ENCODE results near the gene KCNJ18.
"Not testable (repeated sequence)": the region's sequence is repeated elsewhere in the genome, so short reads cannot be mapped to it uniquely, and the experiment has no call there.

Gene KCNJ18

DNA sequence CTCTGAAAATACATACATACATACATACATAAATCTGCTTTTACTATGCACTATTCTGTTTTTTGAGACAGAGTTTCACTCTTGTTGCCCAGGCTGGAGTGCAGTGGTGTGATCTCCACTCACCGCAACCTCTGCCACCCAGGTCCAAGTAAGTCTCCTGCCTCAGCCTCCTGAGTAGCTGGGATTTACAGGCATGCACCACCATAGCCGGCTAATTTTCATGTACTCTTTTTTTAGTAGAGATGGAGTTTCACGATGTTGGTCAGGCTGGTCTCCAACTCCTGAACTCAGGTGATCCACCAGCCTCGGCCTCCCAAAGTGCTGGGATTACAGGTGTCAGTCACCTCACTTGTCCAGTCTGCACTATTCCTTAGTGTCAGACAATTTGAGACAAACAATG, 20.5 kb upstream of the KCNJ18 start:
- not testable (repeated sequence) for DNase-seq

DNA sequence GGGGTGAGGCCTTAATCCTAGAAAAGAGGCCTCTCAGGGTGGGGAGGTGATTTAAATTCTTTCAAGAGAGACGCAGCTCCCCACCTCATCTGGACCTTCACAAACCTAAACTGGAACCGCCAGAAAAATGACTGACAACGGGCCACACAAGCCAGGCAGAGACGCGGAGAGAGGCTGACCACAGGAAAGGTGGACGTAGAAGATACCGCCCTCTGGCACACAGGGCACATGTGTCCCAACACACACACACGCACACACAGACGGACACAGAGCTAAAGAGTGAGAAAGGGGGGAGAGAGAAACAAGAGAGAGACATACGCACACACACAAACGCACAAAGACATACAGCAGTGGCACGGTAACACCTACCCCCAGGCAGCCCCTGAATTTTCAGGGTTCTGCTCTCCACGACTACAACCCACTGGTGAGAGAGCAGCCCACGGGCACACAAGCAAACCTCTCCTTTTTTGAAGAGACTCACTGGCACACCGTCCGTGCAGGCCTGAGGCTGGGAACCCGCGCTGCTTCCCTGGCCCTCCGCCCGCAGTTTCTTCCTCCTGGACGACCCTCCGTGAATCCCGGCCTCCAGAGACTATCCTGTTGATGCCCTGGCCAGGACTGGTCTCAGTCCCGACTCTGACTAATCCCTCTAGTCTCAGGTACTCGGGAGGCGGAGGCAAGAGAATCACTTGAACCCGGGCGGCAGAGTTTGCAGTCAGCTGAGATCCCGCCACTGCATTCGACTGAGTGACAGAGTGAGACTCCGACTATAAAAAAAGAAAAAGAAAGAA, 18.7 kb upstream of the KCNJ18 start:
- not testable (repeated sequence) for DNase-seq

DNA sequence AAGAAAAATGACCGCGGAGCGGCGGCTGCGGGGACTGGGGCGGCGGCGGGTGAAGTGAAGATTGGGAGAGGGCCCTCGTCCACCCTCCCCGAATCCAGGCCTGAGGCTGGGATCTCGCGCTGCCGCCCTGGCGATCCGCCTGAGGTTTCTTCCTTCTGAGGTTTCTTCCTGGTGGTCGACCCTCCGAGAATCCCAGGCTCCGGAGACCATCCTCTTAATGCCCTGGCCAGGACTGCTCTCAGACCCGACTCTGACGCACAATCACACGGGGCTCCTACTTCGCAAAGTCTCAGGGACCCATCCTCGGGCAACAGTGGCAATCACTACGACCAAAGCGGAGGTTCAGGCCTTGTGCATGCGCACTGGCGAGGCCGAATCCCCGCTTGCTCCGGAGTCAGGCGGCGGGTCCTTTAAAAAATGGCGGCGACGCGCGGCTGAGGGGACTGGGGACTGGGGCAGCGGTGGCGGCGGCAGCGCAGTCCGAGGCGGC, 18.0 kb upstream of the KCNJ18 start:
- no peak for DNase-seq

DNA sequence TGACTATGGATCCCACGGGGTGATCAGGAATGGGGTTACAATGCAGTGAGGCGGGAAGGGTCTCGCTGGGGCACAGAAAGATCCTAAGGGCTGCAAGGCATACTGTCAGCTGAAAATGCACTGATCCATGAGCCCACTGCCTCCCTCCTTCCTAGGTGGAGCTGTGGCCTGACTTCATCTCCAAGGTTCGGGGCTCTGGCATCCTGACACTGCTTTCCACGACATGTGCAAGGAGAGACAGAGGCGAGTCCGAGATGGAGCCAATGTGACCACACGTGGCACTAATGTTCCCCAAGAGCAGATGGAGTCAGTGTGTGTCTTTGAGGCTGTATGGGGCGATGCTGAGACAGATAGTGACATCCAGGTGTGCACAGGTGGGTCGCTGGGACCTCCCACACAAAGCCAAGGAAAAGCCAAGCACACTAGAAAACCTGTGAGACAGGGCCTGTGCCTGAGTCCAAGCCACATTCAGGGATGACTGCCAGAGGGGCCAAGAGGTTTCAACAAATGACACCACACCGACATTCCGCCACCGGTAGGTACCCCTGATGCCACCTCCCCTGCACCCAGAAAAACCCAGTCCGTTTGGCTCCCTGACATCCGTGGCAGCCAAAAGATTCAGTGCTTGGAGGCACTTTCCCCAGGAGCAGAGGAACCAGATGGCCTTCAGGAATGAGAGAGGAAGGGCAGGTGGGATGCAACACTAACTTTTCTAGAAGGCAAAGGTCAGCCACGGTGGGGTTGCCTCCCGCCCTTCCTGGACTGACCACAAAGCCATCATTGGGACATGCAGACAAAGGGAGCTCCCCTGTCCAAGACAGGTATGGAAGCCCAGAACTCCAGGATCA, 17.2 kb upstream of the KCNJ18 start:
- not testable (repeated sequence) for DNase-seq

DNA sequence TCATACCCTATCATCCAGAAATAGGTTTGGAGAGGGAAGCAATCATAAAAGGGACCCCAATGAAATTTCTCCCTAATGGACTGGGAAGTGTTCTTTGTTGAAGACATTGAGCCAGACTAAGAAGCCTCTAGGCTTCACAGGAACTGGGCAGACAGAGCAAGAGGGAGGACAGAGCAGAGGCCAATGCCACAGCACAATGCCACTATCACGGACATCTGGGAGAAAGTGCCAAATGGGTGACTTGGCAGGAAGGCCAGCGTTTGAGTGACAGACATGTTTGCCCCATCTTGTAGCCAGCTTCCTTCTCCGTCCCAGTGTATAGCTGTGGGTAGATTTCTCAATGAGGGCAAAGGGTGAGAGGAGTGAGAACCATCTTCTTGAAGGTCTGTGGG, 16.6 kb upstream of the KCNJ18 start:
- not testable (repeated sequence) for DNase-seq

DNA sequence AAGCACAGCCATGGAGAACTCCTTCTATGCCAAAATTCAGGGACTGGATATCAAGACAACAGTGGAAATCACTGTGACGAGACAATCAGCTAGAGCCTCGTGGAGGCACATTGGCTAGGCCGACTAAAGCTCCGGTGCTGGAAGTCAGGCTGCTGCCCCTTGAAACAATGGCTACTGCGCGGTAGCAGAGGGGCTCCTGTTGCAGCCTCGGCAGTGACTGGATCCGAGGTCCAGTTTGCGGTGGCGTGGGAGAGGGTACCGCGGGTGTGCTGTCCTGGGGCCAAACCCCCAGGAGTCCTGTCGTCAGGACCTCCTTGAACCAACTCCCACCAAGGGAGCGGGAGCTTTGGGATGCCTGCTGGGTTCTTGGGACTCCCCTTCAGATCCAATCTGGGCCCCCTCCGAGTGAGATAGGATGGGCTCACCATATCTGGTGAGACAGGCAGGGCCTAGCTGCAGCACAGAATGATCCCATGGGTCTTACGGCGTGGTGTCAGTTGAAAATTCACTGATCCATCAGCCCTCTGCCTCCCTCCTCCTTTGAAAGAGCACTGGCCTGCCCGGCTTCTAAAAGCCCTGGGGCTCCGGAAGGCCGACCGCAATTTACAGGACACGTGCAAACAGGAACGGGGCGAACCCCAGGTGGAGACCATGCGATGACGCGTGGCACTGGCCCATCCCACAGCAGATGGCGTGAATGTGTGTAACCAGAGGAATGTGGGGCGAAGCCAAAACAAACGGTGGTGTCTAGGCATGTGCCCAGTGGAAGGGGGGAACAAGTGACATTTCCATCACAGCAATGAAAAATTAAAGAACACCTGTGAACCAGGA, 15.8 kb upstream of the KCNJ18 start:
- DNase-seq: no peak

DNA sequence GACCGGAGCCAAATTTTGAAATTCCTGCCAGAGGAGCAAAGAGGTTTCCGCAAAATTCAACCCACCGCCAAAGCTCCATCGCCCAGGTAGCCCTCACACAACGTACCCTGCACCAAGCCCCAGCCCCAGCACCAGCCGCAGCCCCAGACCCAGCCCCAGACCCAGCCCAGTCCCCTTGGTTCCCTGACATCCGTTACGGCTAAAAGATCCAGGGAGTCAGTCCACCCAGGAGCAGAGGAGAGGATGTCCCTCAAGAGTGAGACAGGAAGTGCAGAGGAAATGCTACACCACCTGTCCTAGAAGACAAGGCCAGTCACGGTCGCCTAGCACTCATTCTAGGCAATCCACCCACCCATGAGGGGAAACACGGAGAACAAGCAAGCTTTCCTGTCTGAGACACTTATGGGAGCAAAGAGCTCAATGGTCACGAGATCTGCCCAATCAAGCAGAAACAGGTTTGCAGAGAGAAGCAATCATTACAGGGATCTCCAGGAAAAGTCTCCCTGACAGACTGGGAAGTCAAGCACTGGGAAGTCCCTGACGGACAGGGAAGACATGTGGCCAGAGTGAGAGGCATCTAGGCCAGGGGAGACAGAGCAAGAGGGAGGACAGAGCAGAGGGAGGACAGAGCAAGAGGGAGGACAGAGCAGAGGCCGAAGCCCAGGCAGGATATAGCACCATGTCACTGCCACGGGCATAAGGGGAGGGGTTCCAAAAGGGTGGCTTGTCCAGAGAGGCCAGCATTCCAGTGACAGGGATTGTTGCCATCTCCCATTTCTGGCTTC, 15.0 kb upstream of the KCNJ18 start:
- no peak for DNase-seq

DNA sequence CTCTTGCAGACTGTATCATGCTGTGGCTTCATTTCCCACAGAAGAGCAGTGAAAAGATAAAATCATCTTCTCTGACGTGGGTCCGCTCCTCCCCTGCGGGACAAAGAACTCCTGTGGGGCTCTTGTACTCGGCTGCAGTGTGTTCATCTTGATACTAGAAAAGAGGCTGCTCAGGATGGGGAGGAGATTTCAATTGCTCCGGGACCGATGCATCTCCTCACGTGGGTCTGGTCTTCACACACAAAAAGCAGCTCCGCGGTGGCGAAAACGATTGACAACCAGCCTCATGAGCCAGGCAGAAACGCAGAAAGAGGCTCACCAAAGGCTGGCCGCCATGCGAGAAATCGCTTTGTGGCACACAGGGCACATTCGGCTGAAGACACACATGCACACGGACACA, 14.4 kb upstream of the KCNJ18 start:
- DNase-seq: no peak

DNA sequence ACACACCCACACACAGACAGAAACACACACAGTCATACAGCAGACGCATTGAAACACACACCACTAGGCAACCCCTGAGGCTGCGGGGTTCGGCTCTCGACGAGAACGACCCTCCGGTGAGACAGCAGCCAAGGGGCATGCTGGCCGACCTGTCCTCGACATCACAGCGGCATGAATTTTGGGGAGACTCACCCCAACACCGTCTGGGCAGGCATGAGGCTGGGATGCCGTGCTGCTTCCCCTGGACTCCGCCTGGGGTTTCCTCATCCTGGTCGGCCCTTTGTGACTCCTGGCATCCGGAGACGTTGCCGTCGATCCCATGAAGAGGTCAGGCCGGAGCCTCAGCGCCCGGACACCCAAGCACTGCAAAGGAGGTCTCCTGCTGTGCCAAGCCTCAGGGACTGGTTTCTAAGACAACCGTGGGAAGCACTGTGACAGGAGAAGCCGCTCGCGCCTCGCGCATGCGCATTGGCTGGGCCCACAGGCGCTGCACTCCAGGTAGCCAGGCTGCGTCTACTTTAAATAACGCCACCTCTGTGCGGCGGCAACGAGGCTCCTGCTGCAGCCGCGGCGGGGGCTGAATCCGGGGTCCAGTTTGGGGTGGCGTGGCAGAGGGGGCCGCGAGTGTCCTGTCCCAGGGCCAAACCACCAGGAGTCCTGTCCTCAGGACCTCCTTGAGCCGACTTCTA, 13.8 kb upstream of the KCNJ18 start:
- peak; percentile 15 for DNase-seq

DNA sequence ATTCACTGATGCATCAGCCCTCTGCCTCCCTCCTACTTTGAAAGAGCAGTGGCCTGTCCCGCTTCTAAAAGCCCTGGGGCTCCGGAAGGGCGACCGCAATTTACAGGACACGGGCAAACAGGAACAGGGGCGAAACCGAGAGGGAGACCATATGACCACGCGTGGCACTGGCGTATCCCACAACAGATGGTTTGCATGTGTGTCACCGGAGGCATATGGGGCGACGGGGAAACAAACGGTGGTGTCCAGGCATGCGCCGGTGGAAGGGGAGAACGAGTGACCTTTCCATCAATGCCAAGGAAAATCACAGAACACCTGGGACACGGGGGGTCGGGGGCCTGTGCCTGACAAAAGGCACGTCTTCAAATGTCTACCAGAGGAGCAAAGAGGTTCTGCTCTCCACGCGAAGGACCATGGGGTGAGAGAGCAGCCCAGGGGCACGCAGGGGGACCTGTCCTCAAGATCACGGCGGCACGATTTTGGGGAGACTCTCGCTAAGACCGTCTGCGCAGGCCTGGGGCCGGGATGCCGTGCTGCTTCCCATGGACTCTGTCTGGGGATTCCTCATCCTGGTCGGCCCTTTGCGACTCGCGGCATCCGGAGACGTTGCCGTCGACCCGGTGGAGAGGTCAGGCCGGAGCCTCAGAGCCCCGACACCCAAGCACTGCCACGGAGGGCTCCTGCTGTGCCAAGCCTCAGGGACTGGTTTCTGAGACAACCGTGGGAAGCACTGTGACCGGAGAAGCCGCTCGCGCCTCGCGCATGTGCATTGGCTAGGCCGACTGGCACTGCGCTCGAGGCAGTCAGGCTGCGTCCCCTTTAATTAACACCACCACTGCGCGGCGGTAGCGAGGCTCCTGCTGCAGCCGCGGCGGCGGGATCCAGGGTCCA, 12.8 kb upstream of the KCNJ18 start:
- no peak for DNase-seq

DNA sequence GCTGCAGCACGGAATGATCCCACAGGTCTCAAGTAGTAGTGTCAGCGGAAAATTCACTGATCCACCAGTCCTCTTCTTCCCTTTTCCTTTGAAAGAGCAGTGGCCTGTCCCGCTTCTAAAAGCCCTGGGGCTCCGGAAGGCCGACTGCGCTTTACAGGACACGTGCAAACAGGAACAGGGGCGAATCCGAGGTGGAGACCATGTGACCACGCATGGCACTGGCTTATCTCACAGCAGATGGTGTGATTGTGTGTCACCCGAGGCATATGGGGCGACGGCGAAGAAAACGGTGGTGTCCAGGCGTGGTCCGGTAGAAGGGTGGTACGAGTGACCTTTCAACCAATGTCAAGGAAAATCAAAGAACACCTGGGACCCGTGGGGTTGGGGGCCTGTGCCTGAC, 12.0 kb upstream of the KCNJ18 start:
- DNase-seq: no peak

DNA sequence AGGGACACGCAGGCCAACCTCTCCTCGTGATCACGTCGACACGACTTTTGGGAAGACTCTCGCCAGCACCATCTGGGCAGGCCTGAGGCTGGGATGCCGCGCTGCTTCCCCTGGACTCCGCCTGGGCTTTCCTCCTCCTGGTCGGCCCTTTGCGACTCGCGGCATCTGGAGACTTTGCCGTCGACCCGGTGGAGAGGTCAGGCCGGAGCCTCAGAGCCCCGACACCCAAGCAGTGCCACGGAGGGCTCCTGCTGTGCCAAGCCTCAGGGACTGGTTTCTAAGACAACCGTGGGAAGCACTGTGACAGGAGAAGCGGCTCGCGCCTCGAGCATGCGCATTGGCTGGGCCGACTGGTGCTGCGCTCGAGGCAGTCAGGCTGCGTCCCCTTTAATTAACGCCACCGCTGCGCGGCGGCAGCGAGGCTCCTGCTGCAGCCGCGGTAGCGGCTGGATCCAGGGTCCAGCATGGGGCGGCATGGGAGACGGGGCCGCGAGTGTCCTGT, 11.4 kb upstream of the KCNJ18 start:
- not testable (repeated sequence) for DNase-seq

DNA sequence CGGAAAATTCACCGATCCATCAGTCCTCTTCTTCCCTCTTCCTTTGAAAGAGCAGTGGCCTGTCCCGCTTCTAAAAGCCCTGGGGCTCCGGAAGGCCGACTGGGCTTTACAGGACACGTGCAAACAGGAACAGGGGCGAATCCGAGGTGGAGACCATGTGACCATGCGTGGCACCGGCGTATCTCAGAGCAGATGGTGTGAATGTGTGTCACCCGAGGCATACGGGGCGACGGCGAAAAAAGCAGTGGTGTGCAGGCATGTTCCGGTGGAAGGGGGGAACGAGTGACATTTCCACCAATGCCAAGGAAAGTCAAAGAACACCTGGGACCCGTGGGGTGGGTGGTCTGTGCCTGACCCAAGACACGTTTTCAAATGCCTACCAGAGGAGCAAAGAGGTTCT, 10.7 kb upstream of the KCNJ18 start:
- not testable (repeated sequence) for DNase-seq

DNA sequence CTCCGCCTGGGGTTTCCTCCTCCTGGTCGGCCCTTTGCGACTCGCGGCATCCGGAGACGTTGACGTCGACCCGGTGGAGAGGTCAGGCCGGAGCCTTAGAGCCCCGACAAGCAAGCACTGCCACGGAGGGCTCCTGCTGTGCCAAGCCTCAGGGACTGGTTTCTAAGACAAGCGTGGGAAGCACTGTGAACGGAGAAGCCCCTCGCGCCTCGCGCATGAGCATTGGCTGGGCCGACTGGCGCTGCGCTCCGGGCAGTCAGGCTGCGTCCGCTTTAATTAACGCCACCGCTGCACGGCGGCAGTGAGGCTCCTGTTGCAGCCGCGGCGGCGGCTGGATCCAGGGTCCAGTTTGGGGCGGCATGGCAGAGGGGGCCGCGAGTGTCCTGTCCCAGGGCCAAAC, 10.2 kb upstream of the KCNJ18 start:
- DNase-seq: not testable (repeated sequence)

DNA sequence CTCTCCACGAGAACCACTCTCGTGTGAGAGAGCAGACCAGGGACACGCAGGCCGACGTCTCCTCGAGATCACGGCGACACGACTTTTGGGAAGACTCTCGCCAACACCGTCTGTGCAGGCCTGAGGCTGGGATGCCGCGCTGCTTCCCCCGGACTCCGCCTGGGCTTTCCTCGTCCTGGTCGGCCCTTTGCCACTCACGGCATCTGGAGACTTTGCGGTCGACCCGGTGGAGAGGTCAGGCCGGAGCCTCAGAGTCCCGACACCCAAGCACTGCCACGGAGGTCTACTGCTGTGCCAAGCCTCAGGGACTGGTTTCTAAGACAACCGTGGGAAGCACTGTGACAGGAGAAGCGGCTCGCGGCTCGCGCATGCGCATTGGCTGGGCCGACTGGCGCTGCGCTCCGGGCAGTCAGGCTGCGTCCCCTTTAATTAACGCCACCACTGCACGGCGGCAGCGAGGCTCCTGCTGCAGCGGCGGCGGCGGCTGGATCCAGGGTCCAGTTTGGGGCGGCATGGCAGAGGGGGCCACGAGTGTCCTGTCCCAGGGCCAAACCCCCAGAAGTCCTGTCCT, 9.1 kb upstream of the KCNJ18 start:
- not testable (repeated sequence) for DNase-seq

DNA sequence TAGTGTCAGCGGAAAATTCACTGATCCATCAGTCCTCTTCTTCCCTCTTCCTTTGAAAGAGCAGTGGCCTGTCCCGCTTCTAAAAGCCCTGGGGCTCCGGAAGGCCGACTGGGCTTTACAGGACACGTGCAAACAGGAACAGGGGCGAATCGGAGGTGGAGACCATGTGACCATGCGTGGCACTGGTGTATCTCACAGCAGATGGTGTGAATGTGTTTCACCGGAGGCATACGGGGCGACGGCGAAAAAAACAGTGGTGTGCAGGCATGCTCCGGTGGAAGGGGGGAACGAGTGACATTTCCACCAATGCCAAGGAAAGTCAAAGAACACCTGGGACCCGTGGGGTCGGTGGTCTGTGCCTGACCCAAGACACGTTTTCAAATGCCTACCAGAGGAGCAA, 8.4 kb upstream of the KCNJ18 start:
- not testable (repeated sequence) for DNase-seq

DNA sequence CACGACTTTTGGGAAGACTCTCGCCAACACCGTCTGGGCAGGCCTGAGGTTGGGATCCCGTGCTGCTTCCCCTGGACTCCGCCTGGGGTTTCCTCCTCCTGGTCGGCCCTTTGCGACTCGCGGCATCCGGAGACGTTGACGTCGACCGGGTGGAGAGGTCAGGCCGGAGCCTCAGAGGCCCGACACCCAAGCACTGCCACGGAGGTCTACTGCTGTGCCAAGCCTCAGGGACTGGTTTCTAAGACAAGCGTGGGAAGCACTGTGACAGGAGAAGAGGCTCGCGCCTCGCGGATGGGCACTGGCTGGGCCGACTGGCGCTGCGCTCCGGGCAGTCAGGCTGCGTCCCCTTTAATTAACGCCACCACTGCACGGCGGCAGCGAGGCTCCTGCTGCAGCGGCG, 7.9 kb upstream of the KCNJ18 start:
- DNase-seq: not testable (repeated sequence)

DNA sequence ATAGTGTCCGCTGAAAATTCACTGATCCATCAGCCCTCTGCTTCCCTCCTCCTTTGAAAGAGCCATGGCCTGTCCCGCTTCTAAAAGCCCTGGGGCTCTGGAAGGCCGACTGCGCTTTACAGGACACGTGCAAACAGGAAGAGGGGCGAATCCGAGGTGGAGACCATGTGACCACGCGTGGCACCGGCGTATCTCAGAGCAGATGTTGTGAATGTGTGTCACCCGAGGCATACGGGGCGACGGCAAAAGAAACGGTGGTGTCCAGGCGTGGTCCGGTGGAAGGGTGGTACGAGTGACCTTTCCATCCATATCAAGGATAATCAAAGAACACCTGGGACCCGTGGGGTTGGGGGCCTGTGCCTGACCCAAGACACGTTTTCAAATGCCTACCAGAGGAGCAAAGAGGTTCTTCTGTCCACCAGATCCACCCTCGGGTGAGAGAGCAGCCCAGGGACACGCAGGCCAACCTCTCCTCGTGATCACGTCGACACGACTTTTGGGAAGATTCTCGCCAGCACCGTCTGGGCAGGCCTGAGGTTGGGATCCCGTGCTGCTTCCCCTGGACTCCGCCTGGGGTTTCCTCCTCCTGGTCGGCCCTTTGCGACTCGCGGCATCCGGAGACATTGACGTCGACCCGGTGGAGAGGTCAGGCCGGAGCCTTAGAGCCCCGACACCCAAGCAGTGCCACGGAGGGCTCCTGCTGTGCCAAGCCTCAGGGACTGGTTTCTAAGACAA, 7.1 kb upstream of the KCNJ18 start:
- not testable (repeated sequence) for DNase-seq
